B cell (primary cell): ENCODE data around the gene ZBTB16.

Experiments used
- EZH2 ChIP-seq: IDR thresholded peaks from 2 replicates; pipeline ENCODE4 v1.6.1; 2012; ENCODE audit warnings: borderline replicate concordance, low read depth, mild to moderate bottlenecking, moderate library complexity, low read length; ENCODE audit not compliant: insufficient read depth, poor library complexity, severe bottlenecking
- TF ChIP-seq, protein P1 (sequence below): fragments of 200-600 bp; IDR thresholded peaks from one replicate; pipeline ENCODE4 v1.8.0; 2022; ENCODE audit warnings: antibody characterized with exemption, mild to moderate bottlenecking

DNA sequence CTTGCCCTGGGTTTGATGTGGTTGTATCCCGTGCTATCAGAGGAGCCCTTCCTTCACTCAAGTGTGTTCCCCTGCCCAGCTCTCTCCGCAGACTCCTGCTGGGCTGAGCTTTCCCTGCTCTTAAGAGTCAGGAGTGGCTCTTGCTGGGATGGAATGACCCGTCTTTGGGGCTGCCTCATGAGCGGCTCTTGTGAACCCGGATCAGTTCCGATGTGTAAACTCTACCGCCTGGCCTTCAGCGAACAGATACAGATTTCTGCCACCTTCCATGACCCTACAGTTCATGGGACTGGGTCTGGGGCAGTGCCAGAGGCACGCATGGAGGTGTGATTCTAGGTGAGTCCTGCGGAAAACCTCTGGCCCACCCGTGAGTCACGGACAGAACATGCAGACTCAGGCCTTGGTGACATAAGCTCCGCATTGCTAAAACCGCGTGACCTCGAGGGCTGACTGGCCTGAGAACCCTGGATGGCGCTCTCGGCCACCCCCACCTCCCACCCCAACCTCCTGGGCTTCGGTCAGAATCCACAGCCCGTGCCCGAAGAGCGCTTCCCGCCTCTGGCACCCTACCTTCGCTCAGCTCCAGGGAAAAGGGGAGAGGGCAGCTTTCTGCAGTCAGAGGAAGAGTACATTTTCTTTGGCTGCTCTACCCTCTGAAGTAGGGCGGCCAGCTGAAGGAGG lies 1.3 kb upstream of the ZBTB16 start:
- TF ChIP-seq, protein P1, sequence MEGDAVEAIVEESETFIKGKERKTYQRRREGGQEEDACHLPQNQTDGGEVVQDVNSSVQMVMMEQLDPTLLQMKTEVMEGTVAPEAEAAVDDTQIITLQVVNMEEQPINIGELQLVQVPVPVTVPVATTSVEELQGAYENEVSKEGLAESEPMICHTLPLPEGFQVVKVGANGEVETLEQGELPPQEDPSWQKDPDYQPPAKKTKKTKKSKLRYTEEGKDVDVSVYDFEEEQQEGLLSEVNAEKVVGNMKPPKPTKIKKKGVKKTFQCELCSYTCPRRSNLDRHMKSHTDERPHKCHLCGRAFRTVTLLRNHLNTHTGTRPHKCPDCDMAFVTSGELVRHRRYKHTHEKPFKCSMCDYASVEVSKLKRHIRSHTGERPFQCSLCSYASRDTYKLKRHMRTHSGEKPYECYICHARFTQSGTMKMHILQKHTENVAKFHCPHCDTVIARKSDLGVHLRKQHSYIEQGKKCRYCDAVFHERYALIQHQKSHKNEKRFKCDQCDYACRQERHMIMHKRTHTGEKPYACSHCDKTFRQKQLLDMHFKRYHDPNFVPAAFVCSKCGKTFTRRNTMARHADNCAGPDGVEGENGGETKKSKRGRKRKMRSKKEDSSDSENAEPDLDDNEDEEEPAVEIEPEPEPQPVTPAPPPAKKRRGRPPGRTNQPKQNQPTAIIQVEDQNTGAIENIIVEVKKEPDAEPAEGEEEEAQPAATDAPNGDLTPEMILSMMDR, result no peak
- no peak for TF ChIP-seq EZH2
